ENCODE results near the gene TSG101.

DNA sequence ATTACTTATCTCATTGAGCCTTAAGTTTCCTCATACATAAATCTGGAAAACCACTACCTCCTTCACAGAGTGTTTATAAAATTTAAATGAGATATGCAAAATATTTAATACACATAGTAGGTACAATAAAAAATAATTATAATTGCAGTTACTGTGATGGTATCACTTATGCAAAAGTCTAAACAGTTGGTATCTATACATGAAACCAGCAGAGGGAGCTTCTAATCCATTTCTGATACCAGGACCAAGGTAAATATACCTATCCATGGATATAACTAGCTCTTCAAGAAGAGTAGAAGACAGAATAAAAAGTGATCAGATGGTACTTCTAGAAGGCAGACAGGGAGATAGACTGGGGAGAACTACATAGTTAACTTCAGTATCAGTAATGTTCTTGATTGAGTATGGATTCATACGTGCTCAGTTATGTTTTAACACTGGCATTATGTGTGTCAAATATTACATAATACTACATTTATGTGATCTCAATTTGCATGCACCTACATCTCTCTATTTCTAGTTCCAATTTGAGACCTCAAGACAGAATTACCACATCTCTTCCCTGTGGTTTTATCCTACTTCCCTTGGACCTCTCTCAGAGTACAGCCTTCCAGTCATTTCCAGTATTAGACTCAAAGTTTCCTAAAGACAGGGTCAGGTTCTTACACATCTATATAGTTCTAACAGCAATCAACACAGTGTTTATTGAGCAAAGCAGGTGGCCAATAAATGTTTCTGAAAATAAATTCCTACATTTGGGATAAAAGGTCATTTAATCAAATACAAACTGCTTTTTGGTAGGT is 13.7 kb upstream of the TSG101 start:
- TF ChIP-seq POLR2A (IDR thresholded peaks at IDR 0.05; ENCODE audit: low read length) (no peak), GATA1 (IDR thresholded peaks at IDR 0.05; ENCODE audit: low read depth, low read length) (no peak)

Data from erythroblast (primary cell).